D341Med (cell line): ENCODE results near the gene CATSPER3.

ENCODE experiments used
- DNase-seq: peaks from one replicate; pipeline ENCODE4 v3.0.0; 2012; ENCODE audit warnings: low spot score

Gene CATSPER3

GRCh38 chr5:135029477-135030122, 61.9 kb downstream of the CATSPER3 start:
- no peak for DNase-seq

GRCh38 chr5:135030123-135030955, 62.6 kb downstream of the CATSPER3 start:
- DNase-seq, result peak; percentile 68

- no peak for DNase-seq
Measured at GRCh38 chr5:135030956-135031812, 63.5 kb downstream of the CATSPER3 start.

DNA sequence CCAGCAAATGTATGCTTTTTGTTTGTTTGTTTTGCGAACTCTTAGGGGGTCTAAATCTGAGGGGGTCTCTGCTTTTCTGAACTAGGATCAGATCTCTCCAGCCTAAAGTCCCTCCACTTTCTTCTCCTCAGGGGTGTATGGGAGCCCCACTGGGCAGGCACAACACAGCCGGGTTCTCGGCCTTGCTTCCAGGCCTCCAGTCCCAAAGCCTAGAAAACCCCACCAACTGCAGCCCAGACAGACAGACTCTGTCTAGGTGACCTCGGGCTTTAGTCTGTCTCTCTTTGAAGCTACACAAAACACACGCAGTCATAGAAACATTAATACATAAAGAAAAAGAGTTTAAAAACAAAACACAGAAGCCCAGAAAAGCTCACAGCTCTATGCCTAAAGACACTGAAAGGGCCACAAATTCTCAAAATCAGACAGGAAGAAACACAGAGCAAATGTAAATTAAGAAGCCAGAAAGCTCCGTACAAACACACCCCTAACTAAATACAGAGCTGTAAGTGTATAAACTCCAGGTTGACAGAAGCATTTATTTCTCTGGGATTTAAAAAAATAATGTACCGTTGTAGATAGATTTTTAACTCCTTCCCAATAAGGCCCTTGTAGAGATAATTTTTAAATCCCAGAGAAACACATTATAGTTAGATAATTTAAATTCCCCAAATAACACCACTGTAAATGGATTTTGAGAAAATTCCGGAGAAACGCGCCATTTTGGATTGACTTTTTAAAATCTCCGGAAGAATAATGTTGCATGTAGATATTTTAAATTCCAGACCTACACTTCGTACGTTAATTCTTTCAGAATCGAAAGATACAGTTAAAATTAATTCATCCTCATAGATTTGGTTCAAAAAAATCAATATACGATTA, 64.3 kb downstream of the CATSPER3 start:
- DNase-seq, result no peak

- no peak for DNase-seq
Measured at GRCh38 chr5:135032695-135032998, 64.9 kb downstream of the CATSPER3 start.

DNA sequence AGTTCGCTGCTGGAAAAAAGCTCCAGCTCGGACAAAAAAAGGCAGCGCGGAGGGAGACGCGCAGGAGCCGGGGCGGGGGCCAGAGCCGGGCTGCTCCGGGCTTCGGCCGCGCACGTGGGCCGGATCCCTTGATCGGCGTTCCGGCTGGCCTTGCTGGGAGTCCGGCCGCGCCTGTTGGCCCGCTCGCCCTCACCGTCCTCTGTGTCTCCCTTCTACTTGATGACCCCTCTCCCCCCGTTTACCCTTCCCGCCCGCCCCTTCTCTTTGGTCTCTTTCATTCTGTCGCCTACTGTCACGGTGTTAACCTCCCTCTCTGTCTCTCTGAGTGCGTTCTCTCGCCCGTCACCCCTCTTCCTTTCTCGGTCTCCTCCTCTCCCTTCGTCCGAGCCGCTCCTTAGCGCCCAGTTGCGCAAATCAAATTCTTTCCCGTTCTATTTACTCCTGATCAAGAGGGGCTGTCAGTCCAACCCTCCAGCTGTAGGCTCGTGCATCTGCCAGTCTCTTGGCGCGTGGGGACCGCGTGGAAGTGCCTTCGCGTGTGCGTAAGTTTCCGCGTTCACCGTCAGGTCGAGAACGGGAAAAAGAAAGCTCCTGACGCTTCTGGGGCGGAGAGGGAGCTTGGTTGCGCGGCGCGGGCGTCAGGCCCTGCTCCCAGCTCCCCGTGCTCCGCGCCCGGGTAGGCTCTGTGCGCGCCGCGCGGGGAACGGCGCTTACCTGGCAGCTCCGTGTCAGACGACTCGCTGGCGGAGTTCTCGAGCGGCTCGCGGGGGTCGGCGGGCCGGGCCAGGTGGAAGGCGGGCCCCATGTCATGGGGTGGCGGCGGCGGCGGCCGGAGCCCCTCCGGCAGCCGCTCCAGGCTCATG, 65.5 kb downstream of the CATSPER3 start:
- peak; percentile 57 for DNase-seq

GRCh38 chr5:135033901-135034235, 66.2 kb downstream of the CATSPER3 start, which contains the start of gene PITX1:
Gene PITX1, minus strand, starts transcription at chr5:135034228. Its CDS starts 347 bp downstream, at chr5:135033881.
- DNase-seq, result no peak

- DNase-seq, result peak; percentile 93
Measured at GRCh38 chr5:135034236-135034962, 66.7 kb downstream of the CATSPER3 start.

DNA sequence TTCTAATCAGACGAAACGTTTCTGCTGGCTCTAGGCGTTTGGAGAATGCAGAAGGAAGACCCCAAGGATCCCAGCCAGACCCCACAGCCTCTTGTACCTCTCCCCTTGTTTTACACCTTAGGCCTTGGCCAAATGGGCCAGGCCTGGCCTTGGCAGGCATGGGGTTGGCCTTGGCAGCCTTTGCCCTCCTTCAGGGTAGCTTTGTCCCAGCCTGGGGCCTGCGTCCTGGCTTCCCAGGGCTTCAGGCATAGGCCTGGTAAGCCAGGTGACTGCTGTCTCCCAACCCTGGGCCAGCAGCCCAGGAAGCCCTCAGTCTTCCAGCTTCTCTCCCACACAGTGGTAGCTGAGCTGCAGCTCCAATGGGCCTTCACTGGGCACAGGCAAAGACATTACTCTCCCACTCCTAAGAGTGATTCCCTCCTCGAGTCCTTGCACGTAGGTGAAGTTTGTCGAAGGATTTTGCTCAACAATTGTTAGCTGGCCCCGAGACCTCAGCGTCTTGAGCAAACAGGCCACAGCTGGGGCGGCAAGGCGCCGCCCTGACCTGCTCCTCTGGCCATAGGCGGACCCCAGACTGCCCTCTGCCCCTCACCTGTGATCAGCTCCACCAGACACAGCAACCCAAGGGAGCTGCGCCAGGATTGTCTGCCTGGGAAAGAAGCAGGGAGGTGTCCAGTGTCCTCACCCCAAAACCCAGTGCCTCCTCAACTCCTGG, 67.4 kb downstream of the CATSPER3 start:
- DNase-seq, result peak; percentile 51

GRCh38 chr5:135035678-135036030, 67.9 kb downstream of the CATSPER3 start:
- DNase-seq, result no peak

GRCh38 chr5:135036405-135036804, 68.7 kb downstream of the CATSPER3 start:
- DNase-seq, result no peak

DNA sequence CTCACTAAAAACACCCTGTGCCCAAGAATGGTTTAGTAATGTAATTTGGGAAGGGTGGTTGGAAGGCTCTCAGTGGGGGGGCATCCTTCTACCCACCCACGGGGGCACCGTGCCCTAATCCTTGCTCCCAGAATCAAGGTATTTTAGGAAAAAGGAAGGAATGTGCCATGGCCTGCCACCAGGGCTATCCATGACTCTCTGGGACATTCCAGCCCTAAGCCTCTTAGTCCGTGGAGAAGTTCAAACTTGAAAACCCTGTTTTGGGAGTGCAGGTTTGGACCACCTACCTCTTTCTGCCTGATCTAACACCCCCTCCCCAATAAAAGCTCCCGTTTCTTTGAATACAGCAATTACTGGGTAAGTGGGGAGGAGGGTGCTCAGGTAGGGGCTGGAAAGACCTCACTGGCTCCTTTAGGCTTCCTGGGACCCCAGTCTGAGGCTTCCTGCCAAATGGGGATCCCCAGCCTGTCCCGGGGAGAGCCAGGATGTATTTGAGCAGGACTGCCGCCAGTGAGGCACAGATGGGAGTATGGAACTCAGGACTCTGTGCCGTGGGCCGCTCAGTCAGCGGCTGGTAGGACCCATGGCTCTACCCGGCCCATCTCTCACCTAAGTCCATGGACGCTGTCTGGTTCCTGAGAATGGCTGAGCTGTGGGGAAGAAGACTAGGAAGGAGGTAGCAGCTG, 70.0 kb downstream of the CATSPER3 start:
- DNase-seq, result no peak

DNA sequence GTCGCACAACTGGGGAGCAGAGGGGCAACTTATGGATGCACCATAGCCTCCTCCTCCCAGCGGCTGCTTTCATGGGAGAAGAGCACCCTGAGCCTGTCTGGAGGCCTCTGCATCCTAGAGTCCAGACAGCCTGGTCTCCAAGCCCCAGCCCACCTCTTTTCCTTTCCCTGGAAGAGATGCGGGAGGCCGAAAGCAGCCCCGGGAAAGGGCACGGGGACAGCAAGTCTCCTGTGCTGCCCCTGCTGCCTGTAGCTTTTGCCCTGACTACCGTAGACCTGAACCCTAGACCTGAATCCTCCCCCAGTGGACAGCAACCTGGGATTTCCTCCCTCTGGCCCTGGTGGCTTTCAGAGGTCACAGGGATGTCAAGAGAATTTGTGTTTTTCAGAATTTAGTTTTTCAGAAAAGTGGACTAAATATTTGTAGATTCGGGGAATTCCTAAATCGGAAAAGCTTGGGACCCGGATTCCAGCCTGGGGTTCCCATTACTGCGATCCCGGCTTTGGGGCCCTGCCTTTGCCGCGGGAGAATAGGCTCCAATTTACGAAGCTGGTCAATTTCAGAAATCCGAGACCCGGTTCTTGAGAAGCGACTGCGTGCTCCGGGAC, 70.6 kb downstream of the CATSPER3 start:
- no peak for DNase-seq

DNA sequence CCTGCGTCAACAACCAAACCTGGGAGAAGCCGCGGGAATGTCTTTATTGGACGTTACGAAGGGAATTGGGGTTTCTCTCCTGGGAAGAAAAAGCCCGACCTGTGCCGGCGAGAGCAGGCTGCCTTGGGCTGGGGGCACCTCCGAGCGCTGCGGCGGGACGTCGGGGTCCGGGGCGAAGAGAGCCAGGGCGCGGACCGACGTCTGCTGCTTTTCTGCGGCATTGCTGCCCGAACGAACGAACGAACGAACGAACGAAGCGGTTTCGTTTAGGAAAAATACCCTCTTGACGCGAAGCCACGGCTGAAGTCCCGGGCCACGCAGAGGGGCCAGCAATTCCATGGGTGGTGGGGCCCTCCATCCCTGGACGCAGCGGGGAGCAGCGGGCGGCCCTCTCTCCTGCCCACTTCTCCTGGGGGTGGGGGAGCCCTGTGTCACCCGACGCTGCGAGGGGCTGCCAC, 71.1 kb downstream of the CATSPER3 start:
- no peak for DNase-seq

GRCh38 chr5:135039271-135040033, 71.7 kb downstream of the CATSPER3 start:
- DNase-seq, result no peak

GRCh38 chr5:135040034-135040332, 72.3 kb downstream of the CATSPER3 start:
- no peak for DNase-seq

DNA sequence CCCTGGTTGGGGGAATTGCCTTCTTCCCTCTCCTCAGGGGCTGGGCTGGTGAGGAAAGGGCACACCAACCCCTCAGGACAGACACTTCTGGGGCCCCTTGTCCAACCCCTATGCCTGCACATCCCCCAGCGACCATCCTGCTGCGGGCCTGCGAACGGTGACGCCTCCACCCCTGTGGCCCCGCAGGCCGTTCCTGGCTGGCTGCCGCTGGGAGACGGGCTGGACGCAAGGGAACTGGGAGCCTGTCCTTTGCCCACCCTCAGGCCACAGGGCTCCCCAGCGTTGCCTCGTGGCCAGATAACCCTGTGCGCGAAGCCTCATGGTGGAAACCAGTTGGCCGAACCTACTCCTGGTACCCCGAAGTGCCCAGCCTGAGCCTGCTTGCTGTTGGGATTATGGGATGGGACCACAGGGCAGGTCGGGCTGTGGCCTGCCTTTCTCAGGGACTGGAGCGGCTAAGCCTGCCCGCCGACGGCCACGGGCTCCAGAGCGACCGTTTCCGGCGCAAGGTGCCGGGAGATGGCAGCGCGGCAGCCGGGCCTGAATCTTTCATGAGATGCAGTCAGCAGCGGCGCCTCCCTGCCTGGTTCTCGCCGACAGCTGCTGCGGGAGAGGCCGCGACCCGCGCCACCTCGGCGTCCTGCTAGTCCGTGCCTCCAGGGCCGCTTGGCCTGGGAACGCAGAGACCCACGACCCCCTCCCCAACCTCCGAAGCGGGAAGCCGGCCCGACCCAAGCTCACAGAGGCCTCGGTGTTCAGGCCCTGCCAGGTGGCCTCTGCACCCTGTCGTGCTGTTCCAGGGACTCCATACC, 72.8 kb downstream of the CATSPER3 start:
- no peak for DNase-seq
